GM12865 (cell line): Measurements from ENCODE around the gene GDPD5.
A peak's percentile ranks its signal among the peaks of the same experiment; 100 is the strongest.

Experiments used
- DNase-seq: peaks from one replicate; pipeline ENCODE4 v3.0.0; 2010; ENCODE audit warnings: low read depth
- H3K4me3 ChIP-seq: 2 replicates; pipeline ENCODE4 v1.5.1; 2011; ENCODE audit warnings: mild to moderate bottlenecking, low read depth, low read length, control low read depth
- CTCF ChIP-seq: IDR thresholded peaks from 2 replicates; pipeline ENCODE4 v1.5.1; 2011; ENCODE audit warnings: low read length, control low read depth, low read depth, inconsistent platforms; ENCODE audit not compliant: insufficient read depth; ENCODE audit errors: missing control alignments

The GDPD5 gene

GRCh38 chr11:75481223-75481921, 44.4 kb downstream of the GDPD5 start:
- DNase-seq, result no peak
- no peak overlapping the region for H3K4me3 ChIP-seq
- TF ChIP-seq CTCF, result no peak

DNA sequence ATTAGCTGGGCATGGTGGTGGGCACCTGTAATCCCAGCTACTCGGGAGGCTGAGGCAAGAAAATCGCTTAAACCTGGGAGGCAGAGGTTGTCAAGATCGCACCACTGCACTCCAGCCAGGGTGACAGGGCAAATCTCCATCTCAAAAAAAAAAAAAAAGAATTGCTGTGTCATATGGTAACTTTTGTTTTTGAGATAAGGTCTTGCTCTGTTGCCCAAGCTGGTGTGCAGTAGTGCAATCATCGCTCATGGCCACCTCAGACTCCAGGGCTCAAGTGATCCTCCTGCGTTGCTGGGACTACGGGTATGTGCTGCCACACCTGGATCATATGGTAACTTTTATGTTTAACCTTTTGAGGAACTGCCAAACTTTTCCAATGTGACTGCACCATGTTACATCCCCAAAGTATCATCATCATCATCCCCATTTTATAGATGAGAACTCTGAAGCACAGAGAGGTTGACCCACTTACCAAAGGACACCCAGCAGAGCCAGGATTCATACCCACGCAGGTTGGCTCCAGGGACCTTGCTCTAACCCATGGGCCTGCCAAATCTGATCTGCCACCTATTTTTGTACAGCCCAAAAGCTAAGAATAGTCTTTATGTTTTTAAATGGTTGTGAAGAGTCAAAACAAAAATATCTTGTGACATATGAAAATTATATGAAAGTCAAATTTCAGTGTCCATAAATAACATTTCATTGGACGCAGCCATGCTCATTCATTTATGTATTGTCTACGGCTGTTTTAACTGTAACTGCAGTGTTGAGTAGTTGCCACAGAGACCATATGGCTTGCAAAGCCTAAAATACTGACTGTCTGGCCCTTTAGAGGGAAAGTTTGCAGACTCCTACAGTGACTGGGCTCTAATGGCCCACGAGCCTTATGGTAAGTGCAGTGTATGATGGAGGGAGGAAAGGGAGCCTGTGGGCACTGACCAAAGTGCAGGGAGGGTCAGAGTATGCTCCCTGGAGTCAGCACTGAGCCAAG, 45.3 kb downstream of the GDPD5 start:
- TF ChIP-seq CTCF, result no peak
- no peak overlapping the region for H3K4me3 ChIP-seq
- peak; percentile 42 for DNase-seq

DNA sequence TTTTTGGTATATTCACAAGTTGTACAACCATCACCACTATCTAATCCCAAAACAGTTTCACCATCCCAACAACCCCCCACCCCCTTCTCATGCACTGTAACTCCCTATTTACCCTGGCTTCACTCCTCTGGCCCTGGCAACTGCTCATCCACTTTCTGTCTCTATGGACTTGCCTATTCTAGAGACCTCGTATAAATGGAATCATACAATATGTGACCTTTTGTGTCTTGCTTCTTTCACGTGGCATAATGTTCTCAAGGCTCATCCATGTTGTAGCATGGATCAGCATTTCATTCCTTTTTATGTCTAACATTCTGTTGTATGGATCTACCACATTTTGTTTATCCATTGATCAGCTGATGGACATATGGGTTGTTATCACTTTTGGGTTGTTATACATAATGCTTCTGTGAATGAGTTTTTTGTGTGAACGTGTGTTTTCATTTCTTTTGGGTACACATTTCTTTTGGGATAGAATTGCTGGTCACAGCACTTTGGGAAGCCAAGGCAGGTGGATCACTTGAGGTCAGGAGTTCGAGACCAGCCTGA, 46.1 kb downstream of the GDPD5 start:
- H3K4me3 ChIP-seq, result no peak overlapping the region
- DNase-seq, result no peak
- no peak for TF ChIP-seq CTCF

GRCh38 chr11:75478783-75479596, 46.8 kb downstream of the GDPD5 start:
- no peak for DNase-seq
- H3K4me3 ChIP-seq, result no peak overlapping the region
- TF ChIP-seq CTCF, result no peak

- no peak for TF ChIP-seq CTCF
- no peak overlapping the region for H3K4me3 ChIP-seq
- no peak for DNase-seq
Measured at GRCh38 chr11:75477614-75477935, 48.2 kb downstream of the GDPD5 start.

- no peak for DNase-seq
- TF ChIP-seq CTCF, result no peak
- H3K4me3 ChIP-seq, result no peak overlapping the region
Measured at GRCh38 chr11:75476739-75477613, 48.8 kb downstream of the GDPD5 start.
